Glutamatergic neuron (in vitro differentiated cells): ENCODE data around the gene CDC14A. TPM values are rescaled to one million over a fixed set of nuclear protein-coding genes. Genes with fewer than 3 reads are reported as not detected.

Experiments
- DNase-seq: peaks from one replicate; pipeline ENCODE4 v3.0.0; 2022
- H3K27ac Mint-ChIP-seq: one replicate; pipeline ENCODE4 v1.8.0; 2020; ENCODE audit warnings: mild to moderate bottlenecking, mixed read lengths, inconsistent platforms; ENCODE audit not compliant: unreplicated experiment
- H3K27me3 Mint-ChIP-seq: one replicate; pipeline ENCODE4 v1.8.0; 2020; ENCODE audit warnings: mild to moderate bottlenecking, moderate library complexity, mixed read lengths, inconsistent platforms; ENCODE audit not compliant: unreplicated experiment
- H3K36me3 Mint-ChIP-seq: one replicate; pipeline ENCODE4 v1.8.0; 2020; ENCODE audit warnings: mild to moderate bottlenecking, mixed read lengths, inconsistent platforms; ENCODE audit not compliant: unreplicated experiment
- H3K4me1 Mint-ChIP-seq: one replicate; pipeline ENCODE4 v1.8.0; 2020; ENCODE audit warnings: mild to moderate bottlenecking, low read depth, mixed read lengths, inconsistent platforms; ENCODE audit not compliant: unreplicated experiment
- H3K4me3 Mint-ChIP-seq: one replicate; pipeline ENCODE4 v1.8.0; 2020; ENCODE audit warnings: mild to moderate bottlenecking, mixed read lengths, inconsistent platforms; ENCODE audit not compliant: unreplicated experiment
- H3K9me3 Mint-ChIP-seq: one replicate; pipeline ENCODE4 v1.8.0; 2020; ENCODE audit warnings: mild to moderate bottlenecking, moderate library complexity, mixed read lengths, inconsistent platforms; ENCODE audit not compliant: unreplicated experiment
- total RNA-seq: library from RNA; stranded (reverse); fragmentation: NEBNext Ultra II Directional; extraction: Animal tissue kit (Norgen Biotek cat#: 25700); gene quantifications from one replicate; pipeline ENCODE4 v1.2.1, GENCODE V29; 2021; ENCODE audit not compliant: unreplicated experiment
- TF ChIP-seq, protein P1 (sequence below): fragments of 200-600 bp; sonication (generic); IDR thresholded peaks from one replicate; pipeline ENCODE4 v1.5.0; 2021; ENCODE audit not compliant: partially characterized antibody, unreplicated experiment

CDC14A gene
- total RNA-seq, 1 donor from 2014 or later = 9.2 TPM

- TF ChIP-seq, protein P1, sequence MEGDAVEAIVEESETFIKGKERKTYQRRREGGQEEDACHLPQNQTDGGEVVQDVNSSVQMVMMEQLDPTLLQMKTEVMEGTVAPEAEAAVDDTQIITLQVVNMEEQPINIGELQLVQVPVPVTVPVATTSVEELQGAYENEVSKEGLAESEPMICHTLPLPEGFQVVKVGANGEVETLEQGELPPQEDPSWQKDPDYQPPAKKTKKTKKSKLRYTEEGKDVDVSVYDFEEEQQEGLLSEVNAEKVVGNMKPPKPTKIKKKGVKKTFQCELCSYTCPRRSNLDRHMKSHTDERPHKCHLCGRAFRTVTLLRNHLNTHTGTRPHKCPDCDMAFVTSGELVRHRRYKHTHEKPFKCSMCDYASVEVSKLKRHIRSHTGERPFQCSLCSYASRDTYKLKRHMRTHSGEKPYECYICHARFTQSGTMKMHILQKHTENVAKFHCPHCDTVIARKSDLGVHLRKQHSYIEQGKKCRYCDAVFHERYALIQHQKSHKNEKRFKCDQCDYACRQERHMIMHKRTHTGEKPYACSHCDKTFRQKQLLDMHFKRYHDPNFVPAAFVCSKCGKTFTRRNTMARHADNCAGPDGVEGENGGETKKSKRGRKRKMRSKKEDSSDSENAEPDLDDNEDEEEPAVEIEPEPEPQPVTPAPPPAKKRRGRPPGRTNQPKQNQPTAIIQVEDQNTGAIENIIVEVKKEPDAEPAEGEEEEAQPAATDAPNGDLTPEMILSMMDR = peak; percentile 54
- H3K36me3 Mint-ChIP-seq = peaks cover 12% of the 10 kb centered on the region
- H3K27me3 Mint-ChIP-seq = no peaks in the 10 kb centered on the region
- H3K27ac Mint-ChIP-seq = no peak overlapping the region
- no peak overlapping the region for H3K4me3 Mint-ChIP-seq
- H3K9me3 Mint-ChIP-seq = peaks cover 2% of the 10 kb centered on the region
- no peak for DNase-seq
- no peaks in the 10 kb centered on the region for H3K4me1 Mint-ChIP-seq
These were observed 213.8 kb downstream of the CDC14A start for GRCh38 chr1:100565937-100566699.

DNA sequence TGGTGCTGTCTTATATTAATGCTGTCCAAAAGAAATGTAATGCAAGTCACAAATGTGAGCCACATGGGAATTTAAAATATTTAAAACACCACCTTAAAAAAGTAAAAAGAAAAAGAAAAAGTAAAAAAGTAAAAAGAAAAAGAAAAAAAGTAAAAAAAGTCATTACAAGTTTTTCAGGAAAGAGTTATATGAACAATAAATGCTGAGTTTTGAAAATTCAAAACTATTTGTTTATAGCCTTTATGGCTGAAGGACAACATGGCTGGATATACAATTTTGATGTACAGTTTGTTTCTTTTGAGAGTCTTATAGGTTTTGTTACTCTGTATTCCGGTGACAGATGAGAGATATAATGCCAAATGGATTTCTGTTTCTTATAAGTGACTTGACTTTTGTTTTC is 214.8 kb downstream of the CDC14A start:
- Mint-ChIP-seq H3K4me3 (no peak overlapping the region), H3K9me3 (peaks cover 2% of the 10 kb centered on the region), H3K36me3 (peaks cover 18% of the 10 kb centered on the region), H3K4me1 (no peaks in the 10 kb centered on the region), H3K27ac (no peak overlapping the region), H3K27me3 (no peaks in the 10 kb centered on the region)
- TF ChIP-seq, protein P1 = no peak
- no peak for DNase-seq

Other genes with a start within 250 kb of the CDC14A start
- 4.0 TPM for gene SASS6, start 219.6 kb upstream of the CDC14A start, total RNA-seq
- 11.4 TPM for gene TRMT13, start 219.3 kb upstream of the CDC14A start, total RNA-seq
- gene LRRC39, start 174.2 kb upstream of the CDC14A start, total RNA-seq = 2.1 TPM
- 11.4 TPM for gene DBT, start 102.7 kb upstream of the CDC14A start, total RNA-seq
- 49.7 TPM for gene RTCA, start 86.3 kb upstream of the CDC14A start, total RNA-seq
- gene GPR88, start 185.6 kb downstream of the CDC14A start, total RNA-seq = not detected